H54 (cell line): ENCODE results near the gene PAX8.
A peak's percentile ranks its signal among the peaks of the same experiment; 100 is the strongest.
"Not testable (repeated sequence)": the region's sequence is repeated elsewhere in the genome, so short reads cannot be mapped to it uniquely, and the experiment has no call there.

Experiments
- DNase-seq: peaks from one replicate; pipeline ENCODE4 v3.0.0; 2011; ENCODE audit warnings: low spot score, mixed read lengths; ENCODE audit not compliant: insufficient read length
- FAIRE-seq: peaks from 3 replicates; lab custom pipeline; 2011; peaks lifted over from hg19 to GRCh38; lab: Jason Lieb, UNC
- POLR2A ChIP-seq: IDR thresholded peaks from 2 replicates; pipeline ENCODE4 v1.6.1; 2011; ENCODE audit warnings: low read depth, mild to moderate bottlenecking, low read length

Gene PAX8

GRCh38 chr2:113278742-113279139 is at the start of gene PAX8:
Gene PAX8, minus strand, starts transcription at chr2:113278921. Its CDS starts 527 bp downstream, at chr2:113278394.
- DNase-seq (no peak), FAIRE-seq (no peak)
- no peak for TF ChIP-seq POLR2A

- no peak for FAIRE-seq
- no peak for TF ChIP-seq POLR2A
- DNase-seq = no peak
Measured at GRCh38 chr2:113328043-113328442, 49.3 kb upstream of the PAX8 start.

- peak; percentile 19 for DNase-seq
- not testable (repeated sequence) for FAIRE-seq
Measured at GRCh38 chr2:113325161-113325731, 46.5 kb upstream of the PAX8 start.

- no peak for FAIRE-seq
- DNase-seq = peak; percentile 73
- no peak for TF ChIP-seq POLR2A
Measured at GRCh38 chr2:113324684-113325160, 46.0 kb upstream of the PAX8 start.

- not testable (repeated sequence) for DNase-seq, FAIRE-seq
Measured at GRCh38 chr2:113323129-113323528, 44.4 kb upstream of the PAX8 start.

GRCh38 chr2:113320106-113320505 is 41.4 kb upstream of the PAX8 start:
- DNase-seq, FAIRE-seq: not testable (repeated sequence)

GRCh38 chr2:113318941-113319340 is 40.2 kb upstream of the PAX8 start:
- FAIRE-seq, DNase-seq: not testable (repeated sequence)

- FAIRE-seq = no peak
- no peak for DNase-seq
- TF ChIP-seq POLR2A = no peak
Measured at GRCh38 chr2:113316085-113316484, 37.4 kb upstream of the PAX8 start.

- DNase-seq, FAIRE-seq: not testable (repeated sequence)
Measured at GRCh38 chr2:113314663-113315062, 35.9 kb upstream of the PAX8 start.

GRCh38 chr2:113314176-113314575 is 35.5 kb upstream of the PAX8 start:
- not testable (repeated sequence) for FAIRE-seq, DNase-seq

GRCh38 chr2:113311781-113312180 is 33.1 kb upstream of the PAX8 start:
- DNase-seq, FAIRE-seq: not testable (repeated sequence)

- DNase-seq, FAIRE-seq: not testable (repeated sequence)
Measured at GRCh38 chr2:113311191-113311590, 32.5 kb upstream of the PAX8 start.

- DNase-seq = no peak
- FAIRE-seq = no peak
- no peak for TF ChIP-seq POLR2A
Measured at GRCh38 chr2:113309655-113310387, 31.1 kb upstream of the PAX8 start.

- not testable (repeated sequence) for FAIRE-seq, DNase-seq
Measured at GRCh38 chr2:113308784-113309183, 30.1 kb upstream of the PAX8 start.

- not testable (repeated sequence) for FAIRE-seq, DNase-seq
Measured at GRCh38 chr2:113306207-113306606, 27.5 kb upstream of the PAX8 start.

- DNase-seq, FAIRE-seq: not testable (repeated sequence)
Measured at GRCh38 chr2:113305749-113306148, 27.0 kb upstream of the PAX8 start.
